ENCODE measurements around the gene FUBP1. TPM values are rescaled to one million over a fixed set of nuclear protein-coding genes. Genes with fewer than 3 reads are reported as not detected.

Gene FUBP1
- total and polyA plus RNA-seq, 2 of the 8 experiments (the other 6 are each of a cell fraction or from before 2014, with no cell fraction given): 184 to 201 TPM

- Histone ChIP-seq H3K9me3 (ENCODE audit: insufficient read depth in 2 of 2, low read depth in 1 of 2, low read length in 1 of 2) (no peaks in the 10 kb centered on the region), H3K36me3 (ENCODE audit: control insufficient read depth in 2 of 4, insufficient read depth in 4 of 4, low read length in 3 of 4) (peaks cover 0 to 40% (median 0%) of the 10 kb centered on the region in 4 experiments; a peak in 2 of 8 replicates), H4K20me1 (replicated peaks in 1 of 2; ENCODE audit: control insufficient read depth in 1 of 2, insufficient read depth in 2 of 2, low read length in 2 of 2) (peaks cover 19 to 33% of the 10 kb centered on the region in 2 experiments), H3K27ac (ENCODE audit: low read depth, low read length) (no peak overlapping the region), H3K27me3 (replicated peaks in 1 of 4; ENCODE audit: control insufficient read depth in 3 of 4, extremely low read depth in 1 of 4, insufficient read depth in 3 of 4, low read length in 3 of 4) (no peaks in the 10 kb centered on the region), H3K14ac (ENCODE audit: insufficient read length) (no peak overlapping the region), H3K4ac (replicated peaks; ENCODE audit: insufficient read length, low read depth, low read length) (no peak overlapping the region), H2AK5ac (ENCODE audit: low read depth, low read length) (no peak overlapping the region), H3K18ac (ENCODE audit: extremely low read depth, low read length) (no peak overlapping the region), H2BK12ac (ENCODE audit: low read depth, low read length) (no peak overlapping the region), H3K9ac (replicated peaks in 1 of 4; ENCODE audit: extremely low read depth in 1 of 4, low read depth in 3 of 4, low read length in 3 of 4) (peak overlapping the region in 1 of 4 experiments; percentile 9; a peak in 1 of 7 replicates), H3K79me2 (ENCODE audit: control insufficient read depth in 1 of 2, insufficient read depth in 2 of 2, low read length in 2 of 2) (peaks cover 57 to 96% of the 10 kb centered on the region in 2 experiments), H3K79me1 (ENCODE audit: low read depth, low read length) (no peaks in the 10 kb centered on the region; the same call in 1 of the 2 replicates), H3K4me3 (ENCODE audit: extremely low read depth in 1 of 4, insufficient read depth in 2 of 4, low read depth in 3 of 4, low read length in 4 of 4) (peak overlapping the region in 3 of 4 experiments; percentile 6 to 98 (median 95); a peak in 4 of 8 replicates), H2AFZ (ENCODE audit: low read length) (no peak overlapping the region), H3K4me1 (replicated peaks in 1 of 4; ENCODE audit: control insufficient read depth in 3 of 4, insufficient read depth in 4 of 4, low read length in 3 of 4) (peaks cover 0 to 17% (median 4%) of the 10 kb centered on the region in 4 experiments; a peak in 3 of 7 replicates), H2BK20ac (ENCODE audit: low read length) (no peak overlapping the region), H4K5ac (ENCODE audit: insufficient read length, low read depth, low read length) (no peak overlapping the region), H2BK120ac (replicated peaks; ENCODE audit: low read depth, low read length) (no peak overlapping the region), H3K56ac (replicated peaks; ENCODE audit: insufficient read length, low read depth, low read length) (no peak overlapping the region), H2BK5ac (ENCODE audit: low read depth, low read length) (no peak overlapping the region), H4K91ac (replicated peaks; ENCODE audit: insufficient read length, low read length) (no peak overlapping the region), H3K4me2 (ENCODE audit: insufficient read depth in 1 of 2, low read depth in 2 of 2, low read length in 2 of 2) (peak overlapping the region; percentile 73 to 78), H4K8ac (ENCODE audit: extremely low read depth, insufficient read depth, low read length) (no peak overlapping the region), H3K23me2 (ENCODE audit: low read depth, low read length) (peaks cover 7% of the 10 kb centered on the region; the same call in 1 of the 2 replicates), H2BK15ac (ENCODE audit: low read length) (no peak overlapping the region), H3K23ac (ENCODE audit: insufficient read length) (no peak overlapping the region)
- TF ChIP-seq KDM4A (IDR thresholded peaks at IDR 0.05; ENCODE audit: low read depth, low read length, severe bottlenecking): no peak
- 0 out of 2 replicates have a peak, but pooled peaks have one; percentile 8 for TF ChIP-seq CHD1 (IDR thresholded peaks at IDR 0.05; ENCODE audit: low read depth, low read length)
- ChIA-PET CTCF (ENCODE audit: partially characterized antibody) (interaction anchor here (3.5 kb wide), 1 partner anchor 139 kb away, joined by 20 read pairs; no protein-coding TSS in a partner anchor), POLR2A (ENCODE audit: partially characterized antibody) (interaction anchor here (0.6 to 9.3 kb wide), 19 partner anchors 9 to 294 kb away, joined by 3 to 180 read pairs (median 4); partner anchors contain the start of genes DNAJB4 and ZZZ3)
- 63% methylated on average over 2 of the region's 2 CpGs; no CpG with 5 or more reads in 1 of the 2 experiments for WGBS, 2 experiments (ENCODE audit: extremely low coverage in 1 of 2, insufficient coverage in 1 of 2, insufficient read length in 1 of 2, insufficient replicate concordance in 2 of 2, low coverage in 1 of 2, low lambda C conversion rate in 2 of 2, missing lambda C conversion rate in 1 of 2)
- DNase-seq (ENCODE audit: low read depth in 1 of 2, low spot score in 2 of 2): no peak
- FAIRE-seq: no peak
Observed at GRCh38 chr1:77975907-77976306, 3.0 kb downstream of the FUBP1 start.

All from H1 (cell line).